Esophagus muscularis mucosa (tissue), 4 donors: ENCODE measurements around the gene UACA. TPM values are rescaled to one million over a fixed set of nuclear protein-coding genes. Genes with fewer than 3 reads are reported as not detected.

ENCODE experiments used
- DNase-seq: peaks from one replicate; pipeline ENCODE4 v3.0.0-alpha.2; 2017; ENCODE audit errors: extremely low spot score
- H3K27ac ChIP-seq, 4 donors: fragments of 200-600 bp; sonication (generic); replicated peaks in 1 of 4; 1 replicate in 3 of 4; 2 replicates in 1 of 4; pipeline ENCODE4 v1.5.1; 2016 to 2019; ENCODE audit warnings: mild to moderate bottlenecking in 1 of 4
- H3K27me3 ChIP-seq, 4 donors: fragments of 200-600 bp; sonication (generic); one replicate each; pipeline versions ENCODE4 v1.5.1 to v1.6.0; 2016 to 2019
- H3K36me3 ChIP-seq, 4 donors: fragments of 200-600 bp; sonication (generic); one replicate each; pipeline ENCODE4 v1.5.1; 2016 to 2019
- H3K4me1 ChIP-seq, 4 donors: fragments of 200-600 bp; sonication (generic); one replicate each; pipeline ENCODE4 v1.5.1; 2016 to 2019
- H3K4me3 ChIP-seq, 4 donors: fragments of 200-600 bp; sonication (generic); 1 replicate in 2 of 4; 2 replicates in 2 of 4; pipeline ENCODE4 v1.5.1; 2016 to 2019; ENCODE audit warnings: mild to moderate bottlenecking in 4 of 4, moderate library complexity in 1 of 4
- H3K9me3 ChIP-seq, 4 donors: fragments of 200-600 bp; sonication (generic); 1 replicate in 3 of 4; 2 replicates in 1 of 4; pipeline ENCODE4 v1.5.1; 2016 to 2019
- EP300 ChIP-seq: sonication (generic); formaldehyde crosslinking; IDR thresholded peaks from one replicate; pipeline ENCODE4 v1.6.1; 2017; ENCODE audit warnings: antibody characterized with exemption
- POLR2A ChIP-seq: fragments of 450-650 bp; IDR thresholded peaks from one replicate; pipeline ENCODE4 v1.6.1; 2017; ENCODE audit warnings: antibody characterized with exemption, moderate library complexity, mild to moderate bottlenecking, low read depth
- POLR2AphosphoS5 ChIP-seq, 2 donors: sonication (generic); formaldehyde crosslinking; IDR thresholded peaks; one replicate each; pipeline ENCODE4 v1.6.1; 2017; ENCODE audit warnings: antibody characterized with exemption in 2 of 2
- WGBS: methylation state at CpG from one replicate; pipeline ENCODE4 v1.1.5; 2018; 5-methylcytosine and 5-hydroxymethylcytosine counted together
- intact Hi-C: fragments of 100-400 bp; cut with DNase I; formaldehyde crosslinking; loops from one replicate; pipeline ENCODE4 v1.15.1; 2023
- total RNA-seq, 4 donors: library from RNA; depleted of rRNA; stranded (reverse); fragments of >200 nt; gene quantifications; one replicate each; pipeline versions ENCODE4 v1.1.0 to v1.2.1, GENCODE V29; 2016
- TF ChIP-seq, protein P1 (sequence below), 3 experiments: fragments of 200-600 bp in 2 of 3; fragments of 450-650 bp in 1 of 3; sonication (generic) in 2 of 3; IDR thresholded peaks; one replicate each; pipeline ENCODE4 v1.5.1; 2017 to 2019; ENCODE audit warnings: antibody characterized with exemption in 3 of 3, mild to moderate bottlenecking in 2 of 3, moderate library complexity in 1 of 3

Gene UACA
- total RNA-seq, 4 donors from 2014 or later, result 23.9 to 40.7 (median 28.9) TPM

DNA sequence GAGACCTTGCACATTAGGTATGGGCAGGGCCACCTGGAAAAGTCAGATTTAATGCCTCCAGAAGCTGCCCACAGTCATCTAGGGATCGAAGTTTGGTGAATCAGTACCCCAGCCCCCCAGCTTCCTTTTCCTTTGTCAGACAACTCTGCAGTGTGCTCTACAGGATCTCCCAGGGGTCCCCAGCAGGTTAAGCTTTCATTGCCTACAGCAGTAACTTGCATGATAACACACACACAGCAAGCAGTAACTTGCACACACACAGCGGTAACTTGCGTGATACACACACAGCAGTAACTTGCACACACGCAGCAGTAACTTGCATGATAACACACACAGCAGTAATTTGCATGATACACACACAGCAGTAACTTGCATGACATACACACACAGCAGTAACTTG lies 131.3 kb downstream of the UACA start:
- H3K4me1 ChIP-seq, result peaks cover 0 to 5% (median 0%) of the 10 kb centered on the region in 4 donors
- TF ChIP-seq, protein P1, sequence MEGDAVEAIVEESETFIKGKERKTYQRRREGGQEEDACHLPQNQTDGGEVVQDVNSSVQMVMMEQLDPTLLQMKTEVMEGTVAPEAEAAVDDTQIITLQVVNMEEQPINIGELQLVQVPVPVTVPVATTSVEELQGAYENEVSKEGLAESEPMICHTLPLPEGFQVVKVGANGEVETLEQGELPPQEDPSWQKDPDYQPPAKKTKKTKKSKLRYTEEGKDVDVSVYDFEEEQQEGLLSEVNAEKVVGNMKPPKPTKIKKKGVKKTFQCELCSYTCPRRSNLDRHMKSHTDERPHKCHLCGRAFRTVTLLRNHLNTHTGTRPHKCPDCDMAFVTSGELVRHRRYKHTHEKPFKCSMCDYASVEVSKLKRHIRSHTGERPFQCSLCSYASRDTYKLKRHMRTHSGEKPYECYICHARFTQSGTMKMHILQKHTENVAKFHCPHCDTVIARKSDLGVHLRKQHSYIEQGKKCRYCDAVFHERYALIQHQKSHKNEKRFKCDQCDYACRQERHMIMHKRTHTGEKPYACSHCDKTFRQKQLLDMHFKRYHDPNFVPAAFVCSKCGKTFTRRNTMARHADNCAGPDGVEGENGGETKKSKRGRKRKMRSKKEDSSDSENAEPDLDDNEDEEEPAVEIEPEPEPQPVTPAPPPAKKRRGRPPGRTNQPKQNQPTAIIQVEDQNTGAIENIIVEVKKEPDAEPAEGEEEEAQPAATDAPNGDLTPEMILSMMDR (IDR thresholded peaks at IDR 0.05), result no peak
- TF ChIP-seq EP300 (no peak), POLR2AphosphoS5 (IDR thresholded peaks at IDR 0.05) (no peak), POLR2A (no peak)
- no peak overlapping the region for H3K4me3 ChIP-seq
- intact Hi-C loops, result no loop called here
- H3K36me3 ChIP-seq, result no peaks in the 10 kb centered on the region
- H3K27ac ChIP-seq, result no peak overlapping the region
- DNase-seq, result no peak
- 100% methylated on average over 3 of the region's 4 CpGs for WGBS
- H3K9me3 ChIP-seq, result no peaks in the 10 kb centered on the region
- H3K27me3 ChIP-seq, result no peaks in the 10 kb centered on the region

DNA sequence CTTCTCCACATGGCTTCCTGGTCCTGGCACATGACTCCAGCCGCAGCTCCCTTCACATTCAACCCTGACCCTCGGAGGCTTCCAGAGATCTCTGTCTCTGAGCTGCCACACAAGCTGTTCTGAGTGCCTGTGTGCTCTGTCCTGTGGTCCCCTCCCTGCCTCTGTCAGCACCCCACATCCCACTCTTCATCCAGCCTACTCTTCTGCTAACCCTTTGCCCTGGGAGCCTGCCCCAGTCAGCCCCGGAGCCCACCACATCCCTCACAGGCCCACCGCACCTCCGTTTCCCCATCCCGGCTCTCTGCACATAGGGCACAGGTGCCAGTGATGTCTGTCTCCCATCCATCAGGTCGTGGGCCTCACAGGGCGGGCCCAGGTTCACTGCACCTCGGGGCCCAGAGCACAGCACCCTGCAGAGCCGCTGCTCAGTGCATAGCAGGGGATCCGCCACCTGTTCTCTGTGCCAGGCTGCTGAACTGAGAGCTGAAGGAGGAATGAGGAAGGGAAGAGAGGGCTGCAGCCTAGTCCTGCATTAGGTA lies 133.6 kb downstream of the UACA start:
- Histone ChIP-seq H3K9me3 (no peaks in the 10 kb centered on the region), H3K27me3 (no peaks in the 10 kb centered on the region), H3K4me3 (no peak overlapping the region), H3K27ac (no peak overlapping the region), H3K36me3 (no peaks in the 10 kb centered on the region), H3K4me1 (peaks cover 0 to 5% (median 0%) of the 10 kb centered on the region in 4 donors)
- DNase-seq, result no peak
- intact Hi-C loops, result no loop called here
- 97% methylated on average over 6 of the region's 11 CpGs for WGBS
- TF ChIP-seq POLR2AphosphoS5 (IDR thresholded peaks at IDR 0.05) (no peak), POLR2A (no peak), EP300 (no peak)
- TF ChIP-seq, protein P1 (IDR thresholded peaks at IDR 0.05), result no peak

GRCh38 chr15:70628549-70628896 lies 134.8 kb downstream of the UACA start:
- Histone ChIP-seq H3K4me1 (peaks cover 0 to 5% (median 0%) of the 10 kb centered on the region in 4 donors), H3K4me3 (no peak overlapping the region), H3K27me3 (no peaks in the 10 kb centered on the region), H3K9me3 (no peaks in the 10 kb centered on the region), H3K36me3 (no peaks in the 10 kb centered on the region), H3K27ac (no peak overlapping the region)
- TF ChIP-seq, protein P1 (IDR thresholded peaks at IDR 0.05), result no peak
- TF ChIP-seq EP300 (no peak), POLR2A (no peak), POLR2AphosphoS5 (IDR thresholded peaks at IDR 0.05) (no peak)
- intact Hi-C loops, result no loop called here
- 91% methylated on average over 8 of the region's 8 CpGs for WGBS
- DNase-seq, result no peak

GRCh38 chr15:70627734-70628548 lies 135.4 kb downstream of the UACA start:
- no peaks in the 10 kb centered on the region for H3K36me3 ChIP-seq
- no peak overlapping the region for H3K4me3 ChIP-seq
- no peak overlapping the region for H3K27ac ChIP-seq
- WGBS, result 63% methylated on average over 15 of the region's 15 CpGs
- peaks cover 0 to 5% (median 0%) of the 10 kb centered on the region in 4 donors for H3K4me1 ChIP-seq
- no peaks in the 10 kb centered on the region for H3K27me3 ChIP-seq
- H3K9me3 ChIP-seq, result no peaks in the 10 kb centered on the region
- intact Hi-C loops, result no loop called here
- TF ChIP-seq POLR2AphosphoS5 (IDR thresholded peaks at IDR 0.05) (no peak), POLR2A (no peak), EP300 (no peak)
- TF ChIP-seq, protein P1 (IDR thresholded peaks at IDR 0.05), result no peak
- no peak for DNase-seq
